ENCODE data around the gene PTGER3. TPM values are rescaled to one million over a fixed set of nuclear protein-coding genes. Genes with fewer than 3 reads are reported as not detected.

The PTGER3 gene
- polyA plus RNA-seq, 3 donors, result 0.29 TPM; not detected in 2

DNA sequence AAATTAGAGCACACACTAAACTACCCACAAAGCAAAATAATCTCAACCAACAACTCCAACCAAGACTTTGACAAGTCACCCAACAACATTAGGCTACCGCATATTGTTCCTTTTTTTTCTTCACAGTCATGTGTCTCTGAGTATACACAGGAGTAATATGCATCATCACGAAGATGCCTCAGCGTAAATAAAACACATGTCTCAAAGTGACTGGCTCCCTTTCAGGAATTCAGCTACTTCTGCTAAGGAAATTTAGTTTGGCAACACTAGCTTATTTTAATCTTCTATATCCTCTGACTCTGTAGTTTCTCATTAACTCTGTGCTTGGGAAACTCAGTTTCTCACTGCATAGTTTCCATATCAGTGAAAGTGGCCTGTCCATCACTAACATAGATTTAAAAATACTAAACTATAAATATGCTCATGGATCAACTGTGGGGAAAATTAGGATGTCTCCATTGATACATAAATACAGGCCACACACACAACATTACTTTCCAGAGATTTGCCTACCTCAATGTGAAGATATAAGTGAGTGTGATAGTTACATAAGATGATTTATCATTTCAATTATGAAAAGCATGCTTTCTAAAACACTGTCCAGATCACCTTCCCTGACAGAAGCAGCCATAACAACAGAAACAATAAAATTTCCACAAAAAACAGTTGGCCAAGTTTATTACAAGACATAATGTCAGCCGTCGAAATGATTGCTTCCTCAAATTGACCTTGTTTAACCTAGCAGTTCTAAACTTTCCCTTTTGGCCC lies 113.2 kb downstream of the PTGER3 start:
- Histone ChIP-seq H3K4me2 (replicated peaks; ENCODE audit: extremely low read depth, low read length, poor library complexity, severe bottlenecking) (no peak overlapping the region), H3K36me3 (replicated peaks in 1 of 2; ENCODE audit: control insufficient read depth in 1 of 2, insufficient read depth in 2 of 2, low read length in 2 of 2) (no peaks in the 10 kb centered on the region), H3K4me3 (replicated peaks in 1 of 3; ENCODE audit: low read depth in 2 of 3, low read length in 3 of 3) (no peak overlapping the region), H3K9ac (ENCODE audit: insufficient read depth, low read length, poor library complexity, severe bottlenecking) (no peak overlapping the region), H3K27me3 (ENCODE audit: control insufficient read depth in 2 of 2, insufficient read depth in 2 of 2, low read length in 2 of 2) (no peaks in the 10 kb centered on the region), H2AFZ (ENCODE audit: insufficient read depth, low read depth, low read length, poor library complexity, severe bottlenecking) (no peak overlapping the region), H3K4me1 (ENCODE audit: control insufficient read depth in 1 of 2, insufficient read depth in 2 of 2, low read length in 2 of 2) (no peaks in the 10 kb centered on the region), H4K20me1 (ENCODE audit: insufficient read depth, low read length) (no peaks in the 10 kb centered on the region), H3K27ac (ENCODE audit: low read depth in 1 of 2, low read length in 2 of 2) (no peak overlapping the region), H3K79me2 (ENCODE audit: insufficient read depth, low read length) (no peaks in the 10 kb centered on the region), H3K9me3 (replicated peaks in 1 of 2; ENCODE audit: control insufficient read depth in 1 of 2, insufficient read depth in 1 of 2, low read length in 2 of 2) (peaks cover 12 to 19% of the 10 kb centered on the region in 2 donors)
- no peaks in the 10 kb centered on the region for H3K4me1 Mint-ChIP-seq
- intact Hi-C loops (cut with micrococcal nuclease), result no loop called here
- DNase-seq, result peak; percentile 18 to 44 (median 36)
- peaks cover 15 to 28% (median 26%) of the 10 kb centered on the region in 7 donors for H3K9me3 Mint-ChIP-seq
- H3K27ac Mint-ChIP-seq, result peak overlapping the region in 1 of 7 donors; percentile 5
- no peaks in the 10 kb centered on the region for H3K27me3 Mint-ChIP-seq (ENCODE audit: low read depth in 3 of 3)
- peaks cover 0 to 6% of the 10 kb centered on the region in 2 donors for H3K36me3 Mint-ChIP-seq
- 94% methylated on average over 3 of the region's 5 CpGs for WGBS (ENCODE audit: insufficient coverage)
- H3K4me3 Mint-ChIP-seq, result no peak overlapping the region
- TF ChIP-seq, protein P1, sequence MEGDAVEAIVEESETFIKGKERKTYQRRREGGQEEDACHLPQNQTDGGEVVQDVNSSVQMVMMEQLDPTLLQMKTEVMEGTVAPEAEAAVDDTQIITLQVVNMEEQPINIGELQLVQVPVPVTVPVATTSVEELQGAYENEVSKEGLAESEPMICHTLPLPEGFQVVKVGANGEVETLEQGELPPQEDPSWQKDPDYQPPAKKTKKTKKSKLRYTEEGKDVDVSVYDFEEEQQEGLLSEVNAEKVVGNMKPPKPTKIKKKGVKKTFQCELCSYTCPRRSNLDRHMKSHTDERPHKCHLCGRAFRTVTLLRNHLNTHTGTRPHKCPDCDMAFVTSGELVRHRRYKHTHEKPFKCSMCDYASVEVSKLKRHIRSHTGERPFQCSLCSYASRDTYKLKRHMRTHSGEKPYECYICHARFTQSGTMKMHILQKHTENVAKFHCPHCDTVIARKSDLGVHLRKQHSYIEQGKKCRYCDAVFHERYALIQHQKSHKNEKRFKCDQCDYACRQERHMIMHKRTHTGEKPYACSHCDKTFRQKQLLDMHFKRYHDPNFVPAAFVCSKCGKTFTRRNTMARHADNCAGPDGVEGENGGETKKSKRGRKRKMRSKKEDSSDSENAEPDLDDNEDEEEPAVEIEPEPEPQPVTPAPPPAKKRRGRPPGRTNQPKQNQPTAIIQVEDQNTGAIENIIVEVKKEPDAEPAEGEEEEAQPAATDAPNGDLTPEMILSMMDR (IDR thresholded peaks at IDR 0.05), result no peak

- H3K27me3 Mint-ChIP-seq (ENCODE audit: low read depth in 3 of 3), result peaks cover 0 to under 1% (median 0%) of the 10 kb centered on the region in 3 donors
- intact Hi-C loops (cut with micrococcal nuclease), result no loop called here
- H4K20me1 ChIP-seq (ENCODE audit: insufficient read depth, low read length), result no peaks in the 10 kb centered on the region
- H3K36me3 ChIP-seq (replicated peaks in 1 of 2; ENCODE audit: control insufficient read depth in 1 of 2, insufficient read depth in 2 of 2, low read length in 2 of 2), result no peaks in the 10 kb centered on the region
- H3K4me3 Mint-ChIP-seq, result no peak overlapping the region
- no peaks in the 10 kb centered on the region for H3K79me2 ChIP-seq (ENCODE audit: insufficient read depth, low read length)
- no peak overlapping the region for H3K9ac ChIP-seq (ENCODE audit: insufficient read depth, low read length, poor library complexity, severe bottlenecking)
- H3K4me3 ChIP-seq (replicated peaks in 1 of 3; ENCODE audit: low read depth in 2 of 3, low read length in 3 of 3), result no peak overlapping the region
- peaks cover 9 to 19% (median 16%) of the 10 kb centered on the region in 7 donors for H3K9me3 Mint-ChIP-seq
- H3K4me1 Mint-ChIP-seq, result no peaks in the 10 kb centered on the region
- H3K4me1 ChIP-seq (ENCODE audit: control insufficient read depth in 1 of 2, insufficient read depth in 2 of 2, low read length in 2 of 2), result no peaks in the 10 kb centered on the region
- no peaks in the 10 kb centered on the region for H3K27me3 ChIP-seq (ENCODE audit: control insufficient read depth in 2 of 2, insufficient read depth in 2 of 2, low read length in 2 of 2)
- H3K27ac Mint-ChIP-seq, result no peak overlapping the region
- no peak overlapping the region for H2AFZ ChIP-seq (ENCODE audit: insufficient read depth, low read depth, low read length, poor library complexity, severe bottlenecking)
- H3K27ac ChIP-seq (ENCODE audit: low read depth in 1 of 2, low read length in 2 of 2), result no peak overlapping the region
- WGBS (ENCODE audit: insufficient coverage), result 38% methylated on average over 1 of the region's 1 CpG
- peaks cover 0 to 8% of the 10 kb centered on the region in 2 donors for H3K9me3 ChIP-seq (replicated peaks in 1 of 2; ENCODE audit: control insufficient read depth in 1 of 2, insufficient read depth in 1 of 2, low read length in 2 of 2)
- H3K36me3 Mint-ChIP-seq, result no peaks in the 10 kb centered on the region
- DNase-seq, result no peak
- TF ChIP-seq, protein P1 (IDR thresholded peaks at IDR 0.05), result no peak
- no peak overlapping the region for H3K4me2 ChIP-seq (replicated peaks; ENCODE audit: extremely low read depth, low read length, poor library complexity, severe bottlenecking)
These were observed 117.6 kb downstream of the PTGER3 start for GRCh38 chr1:70930062-70930461.

All from CD14-positive monocyte (primary cell).